NCI-H69 (cell line): ENCODE measurements around the gene MGRN1.

Experiments
- DNase-seq: peaks from one replicate; lab custom pipeline; 2025; lab: John Stamatoyannopoulos, UW

MGRN1 gene

DNA sequence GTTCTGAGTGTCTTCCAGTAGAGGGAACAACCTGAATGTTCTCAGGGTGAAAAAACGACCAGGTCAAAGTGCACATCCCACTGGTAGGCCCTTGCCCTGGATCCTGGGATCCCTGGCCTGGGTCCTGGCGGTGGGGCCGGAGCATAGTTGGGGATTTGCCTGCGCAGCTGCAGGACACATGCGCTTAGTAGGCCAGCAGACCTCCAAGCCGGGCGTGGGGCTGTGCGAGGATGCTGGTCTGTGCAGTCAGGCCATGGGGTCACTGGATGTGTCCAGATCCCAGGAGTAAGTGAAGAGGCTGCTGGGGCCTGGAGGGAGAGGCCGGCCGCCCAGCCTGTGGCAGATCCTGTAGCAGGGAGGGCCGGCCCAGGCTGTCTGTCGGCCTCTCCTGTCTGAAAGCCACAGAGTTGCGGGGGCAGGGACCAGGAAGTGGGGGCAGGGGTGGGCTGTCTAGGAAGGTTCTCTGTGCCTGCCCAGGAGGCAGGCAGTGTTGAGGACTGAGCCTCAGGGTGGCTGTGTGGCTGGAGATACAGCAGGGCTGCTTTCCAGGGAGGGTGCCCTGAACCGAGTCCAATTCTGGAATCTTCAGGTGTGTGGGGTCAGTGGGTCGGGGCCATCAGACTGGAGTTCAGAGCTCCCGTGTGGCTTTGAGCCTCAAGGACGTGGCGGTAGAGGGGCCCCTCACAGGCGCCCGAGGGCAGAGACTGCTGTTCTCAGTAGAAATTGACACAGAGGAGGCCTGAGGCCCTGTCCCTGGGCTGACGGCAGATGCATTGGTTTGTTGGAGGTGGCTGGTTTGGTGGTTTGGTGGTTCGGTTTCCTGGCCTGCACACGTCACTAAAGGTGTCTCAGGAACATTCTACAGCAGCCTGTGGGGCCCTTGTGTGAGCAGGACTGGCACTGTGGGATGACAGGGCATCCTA is 51.5 kb downstream of the MGRN1 start:
- DNase-seq = no peak

GRCh38 chr16:4676831-4677230 is 52.2 kb downstream of the MGRN1 start:
- no peak for DNase-seq

DNA sequence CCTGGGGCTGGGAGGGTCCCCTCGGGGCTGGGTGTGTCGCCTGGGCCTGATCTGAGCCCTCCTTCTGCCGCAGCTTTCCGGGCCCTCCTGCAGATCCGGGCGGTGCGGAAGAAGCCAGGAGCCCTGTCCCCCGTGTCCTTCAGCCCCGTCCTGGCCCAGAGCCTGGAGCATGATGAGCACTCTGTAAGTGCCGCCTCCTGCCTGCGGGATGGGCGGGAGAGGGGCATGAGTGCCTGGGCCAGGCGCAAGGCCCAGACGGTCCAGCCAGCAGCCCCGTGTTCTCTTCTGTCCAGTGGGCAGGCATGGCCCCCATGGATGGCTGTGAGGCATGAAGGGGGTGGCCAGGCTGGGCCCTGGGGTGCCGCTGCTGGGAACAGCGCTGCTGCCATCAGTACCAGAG is 52.8 kb downstream of the MGRN1 start:
- DNase-seq = no peak

GRCh38 chr16:4677994-4678393 is 53.4 kb downstream of the MGRN1 start:
- no peak for DNase-seq

DNA sequence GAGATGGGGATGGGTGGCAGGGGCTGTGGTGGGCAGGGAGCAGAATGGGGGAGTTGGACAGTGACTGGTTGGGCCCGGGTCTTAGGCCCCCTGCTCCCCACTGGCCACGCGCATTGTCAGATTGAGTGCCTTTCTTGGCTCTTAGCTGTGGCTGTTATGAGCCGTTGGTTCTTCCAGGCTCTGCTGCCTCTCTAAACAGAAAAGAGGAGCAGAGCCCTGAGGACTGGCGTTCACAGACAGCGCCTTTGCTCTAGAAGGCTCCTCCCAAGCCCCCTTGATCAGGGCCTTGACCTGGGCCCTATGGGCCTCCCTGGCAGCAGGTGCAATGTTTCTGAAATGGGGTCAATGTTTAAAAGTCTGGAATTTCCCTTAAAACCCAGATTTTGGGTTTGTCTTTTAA is 54.0 kb downstream of the MGRN1 start:
- DNase-seq = peak; percentile 20

DNA sequence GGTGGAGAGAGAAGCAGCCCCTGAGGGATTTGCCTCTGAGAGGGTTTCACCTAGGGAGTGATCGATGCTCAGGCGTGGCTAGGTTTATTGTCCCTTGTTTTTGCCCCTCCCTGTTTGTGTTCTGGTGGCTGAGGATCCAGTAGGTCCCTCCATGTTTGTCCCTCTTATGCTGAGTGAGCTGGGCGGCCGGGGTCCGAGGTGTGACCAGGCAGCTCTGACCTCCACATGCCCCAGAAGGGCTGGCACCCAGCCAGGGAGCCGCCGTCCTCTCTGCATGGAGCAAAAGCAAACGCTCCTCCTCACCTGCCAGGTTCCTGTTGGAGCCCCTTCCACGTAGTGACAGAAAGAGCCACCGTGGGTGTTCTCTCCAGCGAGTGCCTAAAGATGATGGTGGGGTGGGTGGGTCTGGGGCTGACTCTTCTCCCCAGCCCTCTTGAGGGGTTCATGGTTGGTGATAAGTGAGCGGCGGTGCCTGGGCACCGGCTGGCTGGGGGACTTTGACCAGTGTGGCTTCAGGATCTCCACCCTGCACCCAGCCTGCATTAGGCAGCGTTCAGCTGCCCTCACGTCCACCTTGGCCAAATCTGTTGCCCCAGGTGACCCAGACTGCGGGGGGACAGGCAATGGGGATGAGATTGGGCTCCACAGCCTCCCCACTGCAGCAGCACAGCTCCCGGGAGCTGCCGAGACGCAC is 54.7 kb downstream of the MGRN1 start:
- peak; percentile 63 for DNase-seq

GRCh38 chr16:4679850-4680636 is 55.4 kb downstream of the MGRN1 start:
- peak; percentile 63 for DNase-seq

- DNase-seq = no peak
Observed at GRCh38 chr16:4680673-4681470, 56.2 kb downstream of the MGRN1 start.

DNA sequence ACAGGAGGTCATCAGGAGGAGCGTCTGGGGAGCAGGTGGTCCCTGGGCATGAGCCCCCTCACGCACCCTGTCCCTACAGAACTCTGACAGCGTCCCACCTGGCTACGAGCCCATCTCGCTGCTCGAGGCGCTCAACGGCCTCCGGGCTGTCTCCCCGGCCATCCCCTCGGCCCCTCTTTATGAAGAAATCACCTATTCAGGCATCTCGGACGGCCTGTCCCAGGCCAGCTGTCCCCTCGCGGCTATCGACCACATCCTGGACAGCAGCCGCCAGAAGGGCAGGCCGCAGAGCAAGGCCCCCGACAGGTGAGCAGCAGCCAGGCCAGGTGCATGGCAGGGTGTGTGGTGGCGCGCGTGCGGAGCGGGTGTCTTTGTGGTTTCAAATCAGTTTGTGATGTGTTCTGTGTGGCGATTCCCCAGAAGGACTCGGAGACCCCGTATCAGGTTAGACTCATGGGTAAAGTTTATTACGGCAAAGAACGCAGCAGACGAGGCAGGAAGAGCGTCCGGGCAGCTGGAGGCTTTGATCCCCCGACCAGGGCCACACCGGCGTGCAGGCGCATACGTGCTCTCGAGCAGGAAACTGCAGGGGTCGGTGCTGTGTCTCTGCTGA is 57.0 kb downstream of the MGRN1 start:
- DNase-seq = no peak

DNA sequence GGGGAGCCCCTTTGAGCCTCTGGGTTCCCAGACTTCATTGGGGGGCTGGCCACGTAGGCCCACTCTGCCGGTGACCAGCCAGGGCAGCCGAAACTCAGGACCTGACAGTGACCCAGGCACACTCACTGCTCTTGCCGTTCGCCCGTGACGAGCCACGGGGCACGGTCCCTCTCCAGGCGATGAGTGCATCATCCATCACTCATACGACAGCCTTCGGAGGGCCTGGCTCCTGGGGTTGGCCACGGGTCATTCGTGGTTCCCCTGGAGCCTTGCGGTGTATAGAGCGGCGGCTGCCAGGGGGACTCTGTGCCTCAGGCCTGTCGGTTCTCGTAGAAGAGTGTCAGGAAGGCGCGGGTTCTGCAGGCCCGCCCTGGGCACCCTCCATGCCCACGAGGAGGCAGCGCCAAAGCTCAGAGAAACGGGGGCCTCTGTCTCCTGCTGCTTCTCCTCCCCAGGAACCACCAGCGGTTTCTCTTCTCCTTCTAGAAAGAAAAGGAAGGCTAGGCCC is 57.5 kb downstream of the MGRN1 start:
- no peak for DNase-seq

DNA sequence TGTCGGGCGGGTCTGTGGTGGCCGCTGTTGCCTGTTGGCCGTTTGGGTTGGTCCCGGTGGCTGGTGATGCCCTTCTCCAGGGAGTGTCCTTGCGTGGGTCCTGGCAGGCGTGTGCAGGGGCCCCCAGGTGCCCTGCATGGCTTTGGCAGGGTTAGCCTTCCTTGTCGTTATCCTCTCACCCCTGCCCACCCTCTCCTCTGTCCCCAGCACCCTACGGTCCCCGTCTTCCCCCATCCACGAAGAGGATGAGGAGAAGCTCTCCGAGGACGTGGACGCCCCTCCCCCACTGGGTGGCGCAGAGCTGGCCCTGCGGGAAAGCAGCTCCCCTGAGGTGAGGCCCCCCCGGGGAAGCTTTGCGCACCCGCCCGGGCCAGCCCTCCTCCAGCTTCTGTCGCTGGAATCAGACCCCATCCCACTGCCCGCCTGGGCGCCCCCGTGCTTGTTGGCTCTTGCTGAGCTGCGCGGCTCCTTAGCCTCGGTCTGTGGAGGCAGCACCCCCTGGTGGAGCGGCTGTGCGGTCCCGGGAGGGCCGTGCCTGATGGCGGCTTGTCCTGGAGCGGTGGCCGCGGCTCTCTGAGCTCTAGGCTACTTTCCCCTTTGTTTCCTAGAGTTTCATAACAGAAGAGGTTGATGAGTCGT is 58.1 kb downstream of the MGRN1 start:
- DNase-seq = peak; percentile 37

DNA sequence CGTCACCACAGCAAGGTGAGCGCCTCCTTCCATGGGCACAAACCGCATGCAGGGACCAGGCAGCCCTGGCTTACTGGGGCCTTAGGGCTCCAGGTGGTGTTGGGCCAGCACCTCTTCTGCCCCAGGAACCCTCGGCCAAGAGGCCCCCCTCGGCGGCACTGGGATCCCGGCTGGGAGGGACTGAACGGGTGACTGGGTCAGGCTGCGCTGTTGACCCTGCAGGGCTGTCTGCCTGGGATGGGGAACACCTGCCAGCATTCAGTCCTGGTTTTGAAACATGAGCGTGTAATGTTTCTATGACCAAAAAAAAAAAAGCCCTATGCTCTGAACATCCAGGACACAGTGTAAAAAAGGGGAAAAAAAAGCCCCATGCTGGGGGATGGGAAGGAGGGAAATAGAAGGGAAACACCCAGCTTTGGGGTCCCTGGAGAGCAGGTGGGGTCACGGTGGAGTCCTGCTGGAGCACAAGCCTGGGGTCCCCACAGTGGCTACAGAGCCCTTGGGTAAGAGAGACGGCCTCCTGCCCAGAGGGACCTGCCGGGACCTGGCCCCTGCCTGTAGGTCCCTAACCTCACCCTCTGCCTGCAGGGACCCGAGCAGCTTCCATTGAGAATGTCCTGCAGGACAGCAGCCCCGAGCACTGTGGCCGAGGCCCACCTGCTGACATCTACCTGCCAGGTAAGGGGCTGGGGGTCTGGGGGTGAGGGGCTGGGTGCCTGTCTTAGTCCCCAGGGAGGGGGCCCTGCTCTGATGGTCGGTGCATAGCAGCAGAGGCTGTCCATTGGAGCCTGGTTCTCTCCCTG is 58.8 kb downstream of the MGRN1 start:
- no peak for DNase-seq

DNA sequence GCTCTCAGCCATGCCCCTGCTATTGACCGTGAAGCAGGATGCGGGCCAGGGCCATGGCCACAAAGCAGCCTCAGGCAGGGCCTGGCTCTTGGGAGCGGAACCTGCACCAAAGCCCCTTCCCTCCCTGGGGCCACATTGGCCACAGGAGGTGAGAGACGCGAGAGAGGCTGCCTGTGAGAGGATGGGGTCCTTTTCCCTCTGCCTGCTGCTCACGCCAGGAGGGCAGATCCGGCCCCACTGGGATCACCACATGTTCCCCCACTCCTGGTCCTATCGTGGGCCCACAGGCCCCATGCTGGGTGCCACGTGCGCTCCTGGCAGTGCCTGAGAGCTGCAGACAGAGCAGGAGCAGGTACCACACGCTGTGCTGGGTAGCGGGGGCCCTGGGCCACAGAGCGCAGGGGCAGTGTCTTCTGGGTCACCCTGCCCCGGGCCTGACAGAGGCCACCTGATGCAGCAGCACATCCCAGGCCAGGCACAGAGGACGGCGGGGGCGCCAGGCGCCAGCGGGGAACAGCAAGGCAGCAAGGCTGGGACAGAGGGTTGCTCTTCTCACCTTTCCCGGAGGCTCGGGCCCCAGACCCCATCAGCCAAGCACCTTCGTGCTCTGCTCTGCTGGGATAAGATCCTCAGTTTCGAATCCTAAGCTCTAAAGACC is 59.6 kb downstream of the MGRN1 start:
- no peak for DNase-seq

DNA sequence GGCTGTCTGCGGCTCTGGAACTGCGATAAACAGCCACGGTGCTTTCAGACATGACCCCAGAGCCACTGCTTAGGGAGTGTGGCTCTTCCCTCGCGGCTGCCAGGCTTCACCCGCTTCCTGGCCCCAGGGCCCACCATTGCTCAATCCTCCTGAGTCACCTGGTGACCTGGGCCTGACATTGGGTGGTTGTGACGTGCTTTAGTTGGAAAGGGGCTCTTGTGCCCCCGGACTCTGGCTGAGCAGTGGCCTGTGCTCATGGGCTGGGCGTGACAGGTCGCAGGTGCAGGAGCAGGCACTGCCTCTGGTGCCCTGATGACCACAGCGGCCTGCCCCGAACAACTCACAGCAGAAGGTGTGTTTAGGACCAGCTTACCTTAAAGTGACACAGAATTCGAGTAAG is 60.1 kb downstream of the MGRN1 start:
- no peak for DNase-seq

DNA sequence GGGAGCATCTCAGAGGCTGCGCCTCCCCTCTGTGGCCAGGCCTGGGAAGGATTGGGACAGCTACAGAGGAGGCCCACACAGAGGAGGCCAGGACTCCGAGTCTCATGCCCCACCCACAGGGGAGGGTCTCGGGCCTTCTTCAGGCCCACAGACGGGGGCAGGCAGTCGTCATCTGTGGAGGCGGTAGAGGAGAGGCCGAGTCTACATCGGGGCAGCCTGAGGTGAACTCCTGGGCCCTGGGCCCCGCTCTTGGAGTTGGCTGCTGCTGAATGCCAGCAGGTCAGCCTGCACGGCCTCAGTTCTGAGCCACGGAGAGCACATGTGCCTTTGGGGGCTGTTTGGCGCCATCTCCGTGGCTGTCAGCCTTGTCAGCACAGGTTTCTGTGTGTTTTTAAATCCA is 60.7 kb downstream of the MGRN1 start:
- no peak for DNase-seq

DNA sequence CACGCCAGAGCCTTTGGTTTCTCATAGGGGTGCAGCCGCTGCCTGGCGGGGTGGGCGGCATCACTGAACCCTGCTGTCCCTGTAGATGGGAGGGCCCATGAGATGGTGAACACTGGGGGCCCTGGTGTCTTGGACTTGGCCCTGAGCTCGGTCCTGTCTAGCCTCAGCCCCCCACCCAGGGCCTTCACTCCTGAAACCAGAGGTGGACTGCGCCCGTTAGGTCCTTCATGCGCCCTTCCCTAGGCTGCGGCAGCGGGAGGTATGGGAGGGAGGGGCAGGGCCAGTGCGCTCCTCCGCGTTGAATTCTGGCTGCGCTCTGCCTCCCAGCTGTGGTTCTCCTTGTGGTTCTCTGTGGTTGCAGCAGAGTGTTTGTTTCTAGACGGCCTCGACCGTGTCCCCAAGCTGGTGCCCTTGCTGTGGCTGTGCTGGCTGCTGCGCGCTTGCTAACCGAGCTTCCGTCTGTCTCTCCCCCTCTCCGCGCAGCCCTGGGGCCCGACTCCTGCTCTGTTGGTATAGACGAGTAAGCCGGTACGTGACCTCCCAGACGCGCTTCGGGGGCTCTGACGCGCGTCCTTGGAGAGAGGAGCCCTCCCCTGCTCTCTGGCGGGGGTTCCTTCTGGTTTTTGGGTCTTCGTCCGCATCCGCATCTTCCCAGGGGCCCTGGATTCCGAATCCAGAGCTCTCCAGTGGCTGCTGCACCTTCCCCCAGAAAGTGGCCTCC is 61.3 kb downstream of the MGRN1 start:
- DNase-seq = no peak

DNA sequence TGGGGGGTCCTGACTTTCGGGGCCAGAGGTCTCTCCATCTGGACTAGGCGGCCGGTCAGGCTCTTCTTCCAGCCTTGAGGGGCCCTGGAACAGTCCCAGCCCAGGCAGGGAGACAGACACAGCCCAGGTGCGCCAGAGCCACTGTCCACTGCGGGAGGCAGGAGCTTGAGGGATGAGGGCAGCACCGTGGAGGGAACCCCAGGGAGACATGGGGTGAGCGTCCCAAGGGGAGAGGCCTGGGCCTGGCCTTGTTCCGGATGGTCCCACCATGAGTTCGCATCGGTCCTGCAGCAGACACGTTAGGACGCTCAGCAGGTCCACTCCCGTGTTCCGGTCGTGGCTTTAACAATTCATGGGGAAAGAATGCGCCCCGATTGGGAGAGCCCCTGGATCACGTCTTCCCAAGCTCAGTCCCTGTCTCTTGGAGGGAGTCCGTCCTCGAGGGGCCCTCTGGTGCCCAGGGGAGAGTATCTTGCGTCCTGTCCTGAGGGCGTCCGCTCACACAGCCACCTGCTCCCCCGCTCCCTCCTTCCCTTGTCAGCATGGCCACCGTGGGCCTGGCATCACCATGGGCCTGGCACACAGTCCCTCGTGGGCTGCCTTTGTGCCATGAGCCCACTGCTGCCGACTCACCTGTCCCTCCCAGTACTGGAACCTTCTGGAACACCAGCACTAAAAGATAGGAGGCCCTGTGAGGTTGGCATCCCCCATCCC is 62.0 kb downstream of the MGRN1 start:
- no peak for DNase-seq

- no peak for DNase-seq
Observed at GRCh38 chr16:4687416-4687815, 62.8 kb downstream of the MGRN1 start.
